Measurements from ENCODE around the gene UBB. TPM values are rescaled to one million over a fixed set of nuclear protein-coding genes. Genes with fewer than 3 reads are reported as not detected.

The UBB gene
- 2,428 and 2,958 TPM in 2 replicates for total RNA-seq

DNA sequence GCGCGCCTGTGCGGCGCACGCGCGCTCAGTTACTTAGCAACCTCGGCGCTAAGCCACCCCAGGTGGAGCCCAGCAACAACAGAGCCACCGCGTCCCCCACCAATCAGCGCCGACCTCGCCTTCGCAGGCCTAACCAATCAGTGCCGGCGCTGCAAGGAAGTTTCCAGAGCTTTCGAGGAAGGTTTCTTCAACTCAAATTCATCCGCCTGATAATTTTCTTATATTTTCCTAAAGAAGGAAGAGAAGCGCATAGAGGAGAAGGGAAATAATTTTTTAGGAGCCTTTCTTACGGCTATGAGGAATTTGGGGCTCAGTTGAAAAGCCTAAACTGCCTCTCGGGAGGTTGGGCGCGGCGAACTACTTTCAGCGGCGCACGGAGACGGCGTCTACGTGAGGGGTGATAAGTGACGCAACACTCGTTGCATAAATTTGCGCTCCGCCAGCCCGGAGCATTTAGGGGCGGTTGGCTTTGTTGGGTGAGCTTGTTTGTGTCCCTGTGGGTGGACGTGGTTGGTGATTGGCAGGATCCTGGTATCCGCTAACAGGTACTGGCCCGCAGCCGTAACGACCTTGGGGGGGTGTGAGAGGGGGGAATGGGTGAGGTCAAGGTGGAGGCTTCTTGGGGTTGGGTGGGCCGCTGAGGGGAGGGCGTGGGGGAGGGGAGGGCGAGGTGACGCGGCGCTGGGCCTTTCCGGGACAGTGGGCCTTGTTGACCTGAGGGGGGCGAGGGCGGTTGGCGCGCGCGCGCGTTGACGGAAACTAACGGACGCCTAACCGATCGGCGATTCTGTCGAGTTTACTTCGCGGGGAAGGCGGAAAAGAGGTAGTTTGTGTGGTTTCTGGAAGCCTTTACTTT is at the start of gene UBB:
Gene UBB, plus strand, starts transcription at position 452 of the 856 bp plus-strand sequence. CDS start 817 bp downstream, outside the sequence.

GRCh38 chr17:16353317-16354174 is 27.3 kb upstream of the UBB start, which contains the start of gene CENPV:
CENPV (minus strand) TSS chr17:16353469; CDS start chr17:16353436, 33 bp downstream.

GRCh38 chr17:16415031-16415924 is 34.4 kb downstream of the UBB start, which contains the start of gene TRPV2:
TRPV2 (plus strand) TSS chr17:16415571; CDS start chr17:16417669, 2,098 bp downstream.

Other genes starting within 250 kb of the UBB start
- gene NCOR1, start 165.6 kb upstream of the UBB start, total RNA-seq: 67.8 and 95.4 TPM in 2 replicates
- 9.4 and 11.2 TPM in 2 replicates for gene PIGL, start 163.9 kb upstream of the UBB start, total RNA-seq
- gene CENPV, start 27.6 kb upstream of the UBB start, total RNA-seq: 4.2 and 11.6 TPM in 2 replicates
- 9.3 and 28.2 TPM in 2 replicates for gene TRPV2, start 34.5 kb downstream of the UBB start, total RNA-seq
- 0.77 and 2.0 TPM in 2 replicates for gene LRRC75A, start 111.1 kb downstream of the UBB start, total RNA-seq
- gene ZNF287, start 188.1 kb downstream of the UBB start, total RNA-seq: 1.3 and 2.8 TPM in 2 replicates